Measurements from ENCODE around the gene SSC4D.

DNA sequence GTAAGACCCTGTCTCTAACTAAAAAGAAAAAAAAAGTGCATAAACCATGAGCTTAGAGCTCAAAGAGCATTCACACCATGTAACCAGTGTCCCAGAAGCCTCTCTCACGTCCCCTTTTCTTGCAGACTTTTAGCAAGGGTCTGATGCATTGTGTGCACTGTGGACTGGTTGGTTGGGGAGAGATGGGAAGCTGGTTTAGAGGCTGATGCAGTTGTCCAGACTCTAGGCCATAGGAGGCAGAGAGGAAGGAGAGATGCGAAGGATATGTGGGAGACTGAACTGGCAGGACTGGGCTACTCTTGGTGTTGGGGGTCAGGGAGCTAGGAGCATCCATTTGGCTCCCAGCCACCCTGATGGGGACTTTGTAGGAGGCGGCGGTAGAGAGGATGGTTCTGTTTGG is 1.8 kb downstream of the SSC4D start:
- TF ChIP-seq CCAR2 (IDR thresholded peaks at IDR 0.05; ENCODE audit: low read depth, low read length) (no peak), OTX1 (CRISPR knock-in tag; IDR thresholded peaks at IDR 0.05) (no peak), HDAC1 (IDR thresholded peaks at IDR 0.05) (no peak), ZC3H4 (CRISPR knock-in tag; IDR thresholded peaks at IDR 0.05; ENCODE audit: borderline replicate concordance) (no peak), SREBF1 (IDR thresholded peaks at IDR 0.05; ENCODE audit: borderline replicate concordance, low read depth, low read length) (no peak), CHD2 (IDR thresholded peaks at IDR 0.05; ENCODE audit: low read depth, low read length) (no peak), POLR2A (conservative IDR thresholded peaks at IDR 0.05) (no peak), SMC3 (conservative IDR thresholded peaks at IDR 0.05; ENCODE audit: insufficient read depth, low read depth, low read length) (no peak), EHMT2 (IDR thresholded peaks at IDR 0.05) (no peak), ZBTB1 (CRISPR knock-in tag; IDR thresholded peaks at IDR 0.05; ENCODE audit: borderline replicate concordance, low read depth) (no peak), NFXL1 (CRISPR knock-in tag; IDR thresholded peaks at IDR 0.05) (no peak), HDGF (IDR thresholded peaks at IDR 0.05) (no peak)
- TF ChIP-seq, protein P1, sequence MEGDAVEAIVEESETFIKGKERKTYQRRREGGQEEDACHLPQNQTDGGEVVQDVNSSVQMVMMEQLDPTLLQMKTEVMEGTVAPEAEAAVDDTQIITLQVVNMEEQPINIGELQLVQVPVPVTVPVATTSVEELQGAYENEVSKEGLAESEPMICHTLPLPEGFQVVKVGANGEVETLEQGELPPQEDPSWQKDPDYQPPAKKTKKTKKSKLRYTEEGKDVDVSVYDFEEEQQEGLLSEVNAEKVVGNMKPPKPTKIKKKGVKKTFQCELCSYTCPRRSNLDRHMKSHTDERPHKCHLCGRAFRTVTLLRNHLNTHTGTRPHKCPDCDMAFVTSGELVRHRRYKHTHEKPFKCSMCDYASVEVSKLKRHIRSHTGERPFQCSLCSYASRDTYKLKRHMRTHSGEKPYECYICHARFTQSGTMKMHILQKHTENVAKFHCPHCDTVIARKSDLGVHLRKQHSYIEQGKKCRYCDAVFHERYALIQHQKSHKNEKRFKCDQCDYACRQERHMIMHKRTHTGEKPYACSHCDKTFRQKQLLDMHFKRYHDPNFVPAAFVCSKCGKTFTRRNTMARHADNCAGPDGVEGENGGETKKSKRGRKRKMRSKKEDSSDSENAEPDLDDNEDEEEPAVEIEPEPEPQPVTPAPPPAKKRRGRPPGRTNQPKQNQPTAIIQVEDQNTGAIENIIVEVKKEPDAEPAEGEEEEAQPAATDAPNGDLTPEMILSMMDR (IDR thresholded peaks at IDR 0.05 in 2 of 3, conservative IDR thresholded peaks at IDR 0.05 in 1 of 3; ENCODE audit: insufficient read depth in 2 of 3, low read depth in 1 of 3, low read length in 3 of 3), result no peak
- TF ChIP-seq, protein P2, sequence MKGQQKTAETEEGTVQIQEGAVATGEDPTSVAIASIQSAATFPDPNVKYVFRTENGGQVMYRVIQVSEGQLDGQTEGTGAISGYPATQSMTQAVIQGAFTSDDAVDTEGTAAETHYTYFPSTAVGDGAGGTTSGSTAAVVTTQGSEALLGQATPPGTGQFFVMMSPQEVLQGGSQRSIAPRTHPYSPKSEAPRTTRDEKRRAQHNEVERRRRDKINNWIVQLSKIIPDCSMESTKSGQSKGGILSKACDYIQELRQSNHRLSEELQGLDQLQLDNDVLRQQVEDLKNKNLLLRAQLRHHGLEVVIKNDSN (CRISPR knock-in tag; IDR thresholded peaks at IDR 0.05), result no peak

All from K562 (cell line).